PC-3 (cell line): Measurements from ENCODE around the gene DOK3. TPM values are rescaled to one million over a fixed set of nuclear protein-coding genes. Genes with fewer than 3 reads are reported as not detected.

ENCODE experiments used
- ATAC-seq: fragments of 200-7000 bp; cut with Tn5 transposase; 2 replicates; pipeline ENCODE4 v1.9.1; 2020; ENCODE audit warnings: mild to moderate bottlenecking, moderate library complexity
- BruUV-seq: library from RNA; stranded (reverse); fragments of 400-500 nt; replicated peaks from 2 replicates; lab custom pipeline; 2021; lab: Mats Ljungman, UMichigan
- CTCF ChIA-PET: fragments of 300-600 bp; sonication (Branson Sonifier 250); formaldehyde crosslinking; loops from one replicate; lab custom pipeline; 2022; ENCODE audit warnings: antibody characterized with exemption; lab: Charles Lee
- POLR2A ChIA-PET: fragments of 300-600 bp; sonication (Branson Sonifier 250); formaldehyde crosslinking; loops from one replicate; lab custom pipeline; 2022; ENCODE audit warnings: antibody characterized with exemption; ENCODE audit not compliant: unreplicated experiment; lab: Charles Lee
- DNase-seq: peaks from one replicate; pipeline ENCODE4 v3.0.0-alpha.2; 2015
- H2AFZ ChIP-seq: fragments of 300-600 bp; sonication (generic); 2 replicates; pipeline ENCODE4 v1.6.0; 2016; ENCODE audit warnings: antibody characterized with exemption, low read length
- H3F3A ChIP-seq: fragments of 300-600 bp; sonication (generic); one replicate; pipeline ENCODE4 v1.6.0; 2017; ENCODE audit warnings: antibody characterized with exemption, low read length, control low read depth, mild to moderate bottlenecking; ENCODE audit not compliant: unreplicated experiment
- H3K27ac ChIP-seq: fragments of 300-600 bp; sonication (generic); 2 replicates; pipeline ENCODE4 v1.5.1; 2016; ENCODE audit warnings: mild to moderate bottlenecking, low read length
- H3K27me3 ChIP-seq: fragments of 300-600 bp; sonication (generic); 2 replicates; pipeline ENCODE4 v1.6.1; 2016; ENCODE audit warnings: low read length, mixed read lengths
- H3K36me3 ChIP-seq: fragments of 300-600 bp; sonication (generic); 2 replicates; pipeline ENCODE4 v1.6.1; 2016; ENCODE audit warnings: low read depth, mixed run types, low read length, mixed read lengths
- H3K4me1 ChIP-seq: fragments of 300-600 bp; sonication (generic); 2 replicates; pipeline ENCODE4 v1.5.1; 2016; ENCODE audit warnings: low read length; ENCODE audit not compliant: insufficient read depth
- H3K4me2 ChIP-seq: fragments of 300-600 bp; sonication (generic); 2 replicates; pipeline ENCODE4 v1.6.0; 2016; ENCODE audit warnings: low read length
- H3K4me3 ChIP-seq: fragments of 300-600 bp; sonication (generic); 2 replicates; pipeline ENCODE4 v1.5.1; 2016; ENCODE audit warnings: mild to moderate bottlenecking, low read length, mixed read lengths
- H3K79me2 ChIP-seq: fragments of 300-600 bp; sonication (generic); 2 replicates; pipeline ENCODE4 v1.6.1; 2017; ENCODE audit warnings: low read length, mixed read lengths
- H3K9ac ChIP-seq: fragments of 300-600 bp; sonication (generic); 2 replicates; pipeline ENCODE4 v1.6.0; 2016; ENCODE audit warnings: mild to moderate bottlenecking, low read length
- H3K9me2 ChIP-seq: fragments of 300-600 bp; sonication (generic); replicated peaks from 2 replicates; pipeline ENCODE4 v1.6.1; 2016; ENCODE audit warnings: mixed run types, low read length, mixed read lengths
- H3K9me3 ChIP-seq: fragments of 300-600 bp; sonication (generic); 2 replicates; pipeline ENCODE4 v1.6.1; 2016; ENCODE audit warnings: low read length, mixed read lengths
- H4K20me1 ChIP-seq: fragments of 300-600 bp; sonication (generic); 2 replicates; pipeline ENCODE4 v1.6.1; 2016; ENCODE audit warnings: low read length, mixed read lengths
- CTCF ChIP-seq: fragments of 300-600 bp; sonication (generic); conservative IDR thresholded peaks from 2 replicates; pipeline ENCODE4 v1.5.1; 2017; ENCODE audit warnings: antibody characterized with exemption, low read depth, mild to moderate bottlenecking, low read length
- EZH2 ChIP-seq: fragments of 300-600 bp; sonication (generic); IDR thresholded peaks from one replicate; pipeline ENCODE4 v1.6.1; 2017; ENCODE audit warnings: antibody characterized with exemption, mild to moderate bottlenecking, low read length; ENCODE audit not compliant: unreplicated experiment
- EZH2phosphoT487 ChIP-seq: fragments of 300-600 bp; sonication (generic); IDR thresholded peaks from 2 replicates; pipeline ENCODE4 v1.6.1; 2018; ENCODE audit warnings: mild to moderate bottlenecking, antibody characterized with exemption, low read length, borderline replicate concordance
- intact Hi-C: fragments of 100-400 bp; cut with micrococcal nuclease; formaldehyde crosslinking; loops from 2 replicates; pipeline ENCODE4 v1.9.0; 2023
- total RNA-seq: library from RNA; depleted of rRNA; stranded (reverse); fragments of >200 nt; gene quantifications from 2 replicates; pipeline ENCODE4 v1.2.3, GENCODE V29; 2014

The DOK3 gene
- total RNA-seq, 1 experiment from 2014 or later = 6.2 TPM

GRCh38 chr5:177516601-177517568, 7.3 kb upstream of the DOK3 start, which contains the start of gene DDX41:
TSS of gene DDX41 (minus strand) at chr5:177516961. CDS start at chr5:177516945, 16 bp downstream.
- peak; percentile 99 for DNase-seq
- no peaks in the 10 kb centered on the region for H4K20me1 ChIP-seq
- intact Hi-C loops = loop anchor here (2.0 to 5.0 kb wide), 2 partner anchors 35 to 84 kb away; partner anchors contain the start of genes B4GALT7 and FAM193B
- ChIA-PET POLR2A (interaction anchor here (0.5 to 0.7 kb wide), 4 partner anchors 21 to 168 kb away, joined by 3 to 6 read pairs (median 4); no protein-coding TSS in a partner anchor), CTCF (interaction anchor here (0.6 kb wide), 1 partner anchor 44 kb away, joined by 6 read pairs; the partner anchor contains the start of gene DBN1)
- H3K4me1 ChIP-seq = peaks cover 22% of the 10 kb centered on the region
- H3K9me3 ChIP-seq = no peaks in the 10 kb centered on the region
- no peaks in the 10 kb centered on the region for H3K9me2 ChIP-seq
- BruUV-seq = TSS peak; percentile 73
- peak within 1 kb of the TSS; percentile 70 for H3K27ac ChIP-seq
- no peaks in the 10 kb centered on the region for H3F3A ChIP-seq
- no peak for TF ChIP-seq EZH2phosphoT487
- no peak for TF ChIP-seq CTCF
- no peak for TF ChIP-seq EZH2
- peak within 1 kb of the TSS; percentile 72 for H2AFZ ChIP-seq
- peaks cover 45% of the 10 kb centered on the region for H3K79me2 ChIP-seq
- peak within 1 kb of the TSS; percentile 93 for H3K4me2 ChIP-seq
- peaks cover 37% of the 10 kb centered on the region for H3K36me3 ChIP-seq
- peak within 1 kb of the TSS; percentile 92 for H3K9ac ChIP-seq
- H3K27me3 ChIP-seq = no peaks in the 10 kb centered on the region
- H3K4me3 ChIP-seq = peak within 1 kb of the TSS; percentile 98
- ATAC-seq = peak; percentile 86

GRCh38 chr5:177515580-177515979, 6.0 kb upstream of the DOK3 start:
- Histone ChIP-seq H3K79me2 (peaks cover 45% of the 10 kb centered on the region), H4K20me1 (no peaks in the 10 kb centered on the region), H3K4me3 (peak overlapping the region; percentile 98), H3K27me3 (no peaks in the 10 kb centered on the region), H3K9me2 (no peaks in the 10 kb centered on the region), H3F3A (no peaks in the 10 kb centered on the region), H3K36me3 (peaks cover 29% of the 10 kb centered on the region), H2AFZ (no peak overlapping the region), H3K9me3 (no peaks in the 10 kb centered on the region), H3K9ac (peak overlapping the region; percentile 92; the same call in 1 of the 2 replicates), H3K4me2 (peak overlapping the region; percentile 93), H3K4me1 (peaks cover 22% of the 10 kb centered on the region), H3K27ac (no peak overlapping the region)
- BruUV-seq = no TSS peak
- TF ChIP-seq EZH2phosphoT487 (no peak), EZH2 (no peak), CTCF (no peak)
- POLR2A ChIA-PET = interaction anchor here (1.2 kb wide), 1 partner anchor 31 kb away, joined by 3 read pairs; no protein-coding TSS in a partner anchor
- no peak for ATAC-seq
- DNase-seq = no peak
- CTCF ChIA-PET = no interaction called here
- intact Hi-C loops = loop anchor here (5.0 kb wide), 1 partner anchor 37 kb away; the partner anchor contains the start of gene FAM193B
